ENCODE measurements around the gene EIF5B. TPM values are rescaled to one million over a fixed set of nuclear protein-coding genes. Genes with fewer than 3 reads are reported as not detected.
A peak's percentile ranks its signal among the peaks of the same experiment; 100 is the strongest.

Gene EIF5B
- total RNA-seq, 1 experiment from 2014 or later = 58.1 TPM

DNA sequence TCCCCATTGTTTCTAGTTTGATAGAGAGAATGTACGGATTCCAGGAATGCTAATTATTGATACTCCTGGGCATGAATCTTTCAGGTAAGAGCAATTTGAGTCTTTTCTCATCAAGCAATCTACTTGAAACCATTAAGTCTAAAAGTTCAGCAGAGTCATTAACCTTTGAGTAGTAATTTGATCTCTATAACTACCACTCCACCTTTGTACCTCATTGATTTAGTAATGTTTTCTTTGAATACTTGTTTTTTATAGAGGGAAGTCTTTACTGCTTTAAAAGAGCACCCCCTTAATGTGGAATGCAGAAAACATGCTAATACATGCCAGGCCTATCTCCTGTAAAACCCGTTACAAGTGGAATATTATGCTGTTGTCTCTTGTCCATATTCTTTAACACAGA, 45.0 kb downstream of the EIF5B start:
- no peak overlapping the region for H3K18ac ChIP-seq (ENCODE audit: insufficient read length, low read depth, low read length)
- no peak overlapping the region for H3K27ac ChIP-seq (ENCODE audit: insufficient read length, low read depth, low read length)
- no peak overlapping the region for H2AFZ ChIP-seq (ENCODE audit: low read length)
- WGBS (ENCODE audit: extremely low coverage, insufficient read length, low lambda C conversion rate) = no CpG with 5 or more reads among the region's 2 CpGs
- Mint-ChIP-seq H3K36me3 (ENCODE audit: insufficient read depth in 1 of 3, low read depth in 3 of 3) (peaks cover 45 to 73% (median 72%) of the 10 kb centered on the region in 3 experiments), H3K27ac (peak overlapping the region in 2 of 3 experiments; percentile 38 to 62; a peak in 3 of 7 replicates), H3K4me3 (no peak overlapping the region), H3K27me3 (ENCODE audit: low read depth) (no peaks in the 10 kb centered on the region), H3K4me1 (peaks cover 18 to 24% of the 10 kb centered on the region in 2 experiments), H3K9me3 (no peaks in the 10 kb centered on the region)
- no peak overlapping the region for H4K8ac ChIP-seq (replicated peaks; ENCODE audit: insufficient read length, low read depth, low read length)
- no peak overlapping the region for H3K4me2 ChIP-seq (ENCODE audit: insufficient read depth, insufficient read length, low read length)
- H3K4me1 ChIP-seq (ENCODE audit: insufficient read depth, low read length) = no peaks in the 10 kb centered on the region; the same call in 1 of the 2 replicates
- H2BK20ac ChIP-seq (ENCODE audit: low read depth, low read length, poor library complexity, severe bottlenecking) = no peak overlapping the region
- no peak overlapping the region for H2BK12ac ChIP-seq (ENCODE audit: insufficient read length, low read depth, low read length)
- H3K79me1 ChIP-seq (ENCODE audit: insufficient read depth, low read depth, low read length, poor library complexity, severe bottlenecking) = no peaks in the 10 kb centered on the region
- H2BK5ac ChIP-seq (ENCODE audit: insufficient read length, low read length) = no peak overlapping the region
- TF ChIP-seq, protein P1, sequence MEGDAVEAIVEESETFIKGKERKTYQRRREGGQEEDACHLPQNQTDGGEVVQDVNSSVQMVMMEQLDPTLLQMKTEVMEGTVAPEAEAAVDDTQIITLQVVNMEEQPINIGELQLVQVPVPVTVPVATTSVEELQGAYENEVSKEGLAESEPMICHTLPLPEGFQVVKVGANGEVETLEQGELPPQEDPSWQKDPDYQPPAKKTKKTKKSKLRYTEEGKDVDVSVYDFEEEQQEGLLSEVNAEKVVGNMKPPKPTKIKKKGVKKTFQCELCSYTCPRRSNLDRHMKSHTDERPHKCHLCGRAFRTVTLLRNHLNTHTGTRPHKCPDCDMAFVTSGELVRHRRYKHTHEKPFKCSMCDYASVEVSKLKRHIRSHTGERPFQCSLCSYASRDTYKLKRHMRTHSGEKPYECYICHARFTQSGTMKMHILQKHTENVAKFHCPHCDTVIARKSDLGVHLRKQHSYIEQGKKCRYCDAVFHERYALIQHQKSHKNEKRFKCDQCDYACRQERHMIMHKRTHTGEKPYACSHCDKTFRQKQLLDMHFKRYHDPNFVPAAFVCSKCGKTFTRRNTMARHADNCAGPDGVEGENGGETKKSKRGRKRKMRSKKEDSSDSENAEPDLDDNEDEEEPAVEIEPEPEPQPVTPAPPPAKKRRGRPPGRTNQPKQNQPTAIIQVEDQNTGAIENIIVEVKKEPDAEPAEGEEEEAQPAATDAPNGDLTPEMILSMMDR (conservative IDR thresholded peaks at IDR 0.05) = no peak
- no peak overlapping the region for H3K14ac ChIP-seq (ENCODE audit: insufficient read depth, low read length)
- H3K27me3 ChIP-seq (ENCODE audit: insufficient read depth, low read length) = no peaks in the 10 kb centered on the region
- no peaks in the 10 kb centered on the region; the same call in 1 of the 2 replicates for H3K79me2 ChIP-seq (ENCODE audit: insufficient read depth, low read length)
- no peak overlapping the region for H3K9ac ChIP-seq (ENCODE audit: extremely low read depth, insufficient read length, low read length)
- H4K20me1 ChIP-seq (ENCODE audit: control insufficient read depth, insufficient read depth, insufficient read length) = no peaks in the 10 kb centered on the region
- no peak overlapping the region for H2BK15ac ChIP-seq (ENCODE audit: low read depth, low read length)
- no peak overlapping the region for H3K56ac ChIP-seq (ENCODE audit: insufficient read length, low read depth, low read length)
- no peak for DNase-seq
- no peak overlapping the region for H4K91ac ChIP-seq (ENCODE audit: insufficient read length, low read depth, low read length)
- H2BK120ac ChIP-seq (ENCODE audit: low read depth, low read length, poor library complexity, severe bottlenecking) = no peak overlapping the region
- H3T11ph ChIP-seq (ENCODE audit: low read length) = no peak overlapping the region
- no peaks in the 10 kb centered on the region for H3K23me2 ChIP-seq (ENCODE audit: insufficient read length, low read depth, low read length, poor library complexity, severe bottlenecking)
- H3K23ac ChIP-seq (ENCODE audit: insufficient read length, low read depth, low read length) = no peak overlapping the region
- no peak overlapping the region for H3K4ac ChIP-seq (ENCODE audit: low read depth, low read length)
- H3K9me3 ChIP-seq (ENCODE audit: control insufficient read depth, low read depth, low read length) = no peaks in the 10 kb centered on the region
- H2AK5ac ChIP-seq (ENCODE audit: insufficient read length, low read length) = no peak overlapping the region
- no peak overlapping the region for H4K5ac ChIP-seq (ENCODE audit: insufficient read length, low read depth, low read length)
